ENCODE measurements around the gene ZNF784. TPM values are rescaled to one million over a fixed set of nuclear protein-coding genes. Genes with fewer than 3 reads are reported as not detected.

The ZNF784 gene
- total and polyA plus RNA-seq, 2 donors (not counting 1 experiment from before 2014, with no cell fraction given), result 1.6 to 5.6 TPM

- Histone ChIP-seq H3K4me3 (replicated peaks in 1 of 4; ENCODE audit: control extremely low read depth in 1 of 4, insufficient read depth in 1 of 4, low read depth in 3 of 4, low read length in 4 of 4) (no peak overlapping the region), H3K4me1 (ENCODE audit: control insufficient read depth, extremely low read depth, insufficient read depth, low read length) (peaks cover 6% of the 10 kb centered on the region), H3K27me3 (ENCODE audit: control insufficient read depth, insufficient read depth, low read length) (no peaks in the 10 kb centered on the region), H3K9ac (ENCODE audit: insufficient read depth, low read length) (no peak overlapping the region), H3K36me3 (ENCODE audit: control insufficient read depth, insufficient read depth, low read length) (peaks cover 29% of the 10 kb centered on the region), H4K20me1 (ENCODE audit: control insufficient read depth, extremely low read depth, insufficient read depth, low read length) (peaks cover 4% of the 10 kb centered on the region), H3K9me3 (ENCODE audit: control insufficient read depth, insufficient read depth, low read depth, low read length) (no peaks in the 10 kb centered on the region), H3K79me2 (ENCODE audit: control insufficient read depth, insufficient read depth, low read length) (peaks cover 76% of the 10 kb centered on the region), H3K27ac (ENCODE audit: insufficient read depth, low read length) (no peak overlapping the region), H2AFZ (ENCODE audit: low read length) (no peak overlapping the region), H3K4me2 (ENCODE audit: extremely low read depth, insufficient read depth, low read length) (no peak overlapping the region)
- TF ChIP-seq EZH2 (IDR thresholded peaks at IDR 0.05; ENCODE audit: low read length, missing control alignments) (no peak), CTCF (conservative IDR thresholded peaks at IDR 0.05 in 1 of 2, IDR thresholded peaks at IDR 0.05 in 1 of 2; ENCODE audit: low read depth in 1 of 2, low read length in 2 of 2) (no peak)
- DNase-seq (ENCODE audit: low read depth in 2 of 2), result peak in 1 of 2 donors; percentile 30
Observed at GRCh38 chr19:55672418-55672817, 48.1 kb upstream of the ZNF784 start.

- H4K20me1 ChIP-seq (ENCODE audit: control insufficient read depth, extremely low read depth, insufficient read depth, low read length), result peaks cover 4% of the 10 kb centered on the region
- peaks cover 76% of the 10 kb centered on the region for H3K79me2 ChIP-seq (ENCODE audit: control insufficient read depth, insufficient read depth, low read length)
- no peak overlapping the region for H3K4me2 ChIP-seq (ENCODE audit: extremely low read depth, insufficient read depth, low read length)
- H3K4me3 ChIP-seq (replicated peaks in 1 of 4; ENCODE audit: control extremely low read depth in 1 of 4, insufficient read depth in 1 of 4, low read depth in 3 of 4, low read length in 4 of 4), result no peak overlapping the region
- H2AFZ ChIP-seq (ENCODE audit: low read length), result no peak overlapping the region
- H3K9ac ChIP-seq (ENCODE audit: insufficient read depth, low read length), result no peak overlapping the region
- no peaks in the 10 kb centered on the region for H3K9me3 ChIP-seq (ENCODE audit: control insufficient read depth, insufficient read depth, low read depth, low read length)
- no peak overlapping the region for H3K27ac ChIP-seq (ENCODE audit: insufficient read depth, low read length)
- no peak for DNase-seq (ENCODE audit: low read depth in 2 of 2)
- peaks cover 41% of the 10 kb centered on the region for H3K36me3 ChIP-seq (ENCODE audit: control insufficient read depth, insufficient read depth, low read length)
- TF ChIP-seq CTCF (conservative IDR thresholded peaks at IDR 0.05 in 1 of 2, IDR thresholded peaks at IDR 0.05 in 1 of 2; ENCODE audit: low read depth in 1 of 2, low read length in 2 of 2) (no peak), EZH2 (IDR thresholded peaks at IDR 0.05; ENCODE audit: low read length, missing control alignments) (no peak)
- no peaks in the 10 kb centered on the region for H3K4me1 ChIP-seq (ENCODE audit: control insufficient read depth, extremely low read depth, insufficient read depth, low read length)
- no peaks in the 10 kb centered on the region for H3K27me3 ChIP-seq (ENCODE audit: control insufficient read depth, insufficient read depth, low read length)
Observed at GRCh38 chr19:55671054-55671378, 46.6 kb upstream of the ZNF784 start.

- H3K36me3 ChIP-seq (ENCODE audit: control insufficient read depth, insufficient read depth, low read length), result peaks cover 42% of the 10 kb centered on the region
- peaks cover 4% of the 10 kb centered on the region for H4K20me1 ChIP-seq (ENCODE audit: control insufficient read depth, extremely low read depth, insufficient read depth, low read length)
- no peak overlapping the region for H3K27ac ChIP-seq (ENCODE audit: insufficient read depth, low read length)
- TF ChIP-seq CTCF (conservative IDR thresholded peaks at IDR 0.05 in 1 of 2, IDR thresholded peaks at IDR 0.05 in 1 of 2; ENCODE audit: low read depth in 1 of 2, low read length in 2 of 2) (no peak), EZH2 (IDR thresholded peaks at IDR 0.05; ENCODE audit: low read length, missing control alignments) (no peak)
- H2AFZ ChIP-seq (ENCODE audit: low read length), result no peak overlapping the region
- H3K4me3 ChIP-seq (replicated peaks in 1 of 4; ENCODE audit: control extremely low read depth in 1 of 4, insufficient read depth in 1 of 4, low read depth in 3 of 4, low read length in 4 of 4), result no peak overlapping the region
- no peaks in the 10 kb centered on the region for H3K27me3 ChIP-seq (ENCODE audit: control insufficient read depth, insufficient read depth, low read length)
- no peak overlapping the region for H3K4me2 ChIP-seq (ENCODE audit: extremely low read depth, insufficient read depth, low read length)
- H3K4me1 ChIP-seq (ENCODE audit: control insufficient read depth, extremely low read depth, insufficient read depth, low read length), result no peaks in the 10 kb centered on the region
- no peaks in the 10 kb centered on the region for H3K9me3 ChIP-seq (ENCODE audit: control insufficient read depth, insufficient read depth, low read depth, low read length)
- H3K79me2 ChIP-seq (ENCODE audit: control insufficient read depth, insufficient read depth, low read length), result peaks cover 73% of the 10 kb centered on the region
- no peak for DNase-seq (ENCODE audit: low read depth in 2 of 2)
- no peak overlapping the region for H3K9ac ChIP-seq (ENCODE audit: insufficient read depth, low read length)
Observed at GRCh38 chr19:55670280-55671053, 46.1 kb upstream of the ZNF784 start.

All from fibroblast of lung (primary cell).